CD4-positive, alpha-beta memory T cell (primary cell): ENCODE results near the gene SKAP1. TPM values are rescaled to one million over a fixed set of nuclear protein-coding genes. Genes with fewer than 3 reads are reported as not detected.

Experiments used
- CTCF ChIA-PET: fragments of 350-600 bp; sonication (Branson Sonifier 250); formaldehyde crosslinking; loops from one replicate; lab custom pipeline; 2021; ENCODE audit warnings: inconsistent platforms; ENCODE audit not compliant: partially characterized antibody; lab: Charles Lee
- POLR2A ChIA-PET: fragments of 350-600 bp; sonication (Branson Sonifier 250); formaldehyde crosslinking; loops from one replicate; lab custom pipeline; 2021; ENCODE audit not compliant: partially characterized antibody; lab: Charles Lee
- DNase-seq, 5 donors: peaks; one replicate each; pipeline versions ENCODE4 v3.0.0 to v3.0.0-alpha.2; 2020 to 2022; ENCODE audit warnings: mixed read lengths in 1 of 5
- H3K27ac ChIP-seq: one replicate; pipeline ENCODE4 v1.7.0; 2013; ENCODE audit warnings: low read depth, low read length
- H3K27me3 ChIP-seq: 2 replicates; pipeline ENCODE4 v1.7.0; 2013; ENCODE audit warnings: mild to moderate bottlenecking, low read length, moderate library complexity; ENCODE audit not compliant: insufficient read depth
- H3K36me3 ChIP-seq: 2 replicates; pipeline ENCODE4 v1.7.0; 2013; ENCODE audit warnings: mild to moderate bottlenecking, low read length, moderate library complexity; ENCODE audit not compliant: insufficient read depth
- H3K4me1 ChIP-seq: 2 replicates; pipeline ENCODE4 v1.7.0; 2013; ENCODE audit warnings: mild to moderate bottlenecking, low read length, moderate library complexity; ENCODE audit not compliant: insufficient read depth
- H3K4me3 ChIP-seq, 2 donors: one replicate each; pipeline ENCODE4 v1.7.0; 2013; ENCODE audit warnings: low read length in 2 of 2, mild to moderate bottlenecking in 1 of 2
- H3K9me3 ChIP-seq, 2 donors: one replicate each; pipeline ENCODE4 v1.7.0; 2013; ENCODE audit warnings: low read length in 2 of 2, control low read depth in 1 of 2; ENCODE audit not compliant: control insufficient read depth in 1 of 2
- H3K27ac Mint-ChIP-seq, 7 donors: one replicate each; pipeline ENCODE4 v1.8.0; 2020 to 2021; ENCODE audit warnings: mixed read lengths in 7 of 7, mild to moderate bottlenecking in 6 of 7, inconsistent platforms in 3 of 7, moderate library complexity in 3 of 7
- H3K27me3 Mint-ChIP-seq, 2 donors: one replicate each; pipeline ENCODE4 v1.8.0; 2020 to 2021; ENCODE audit warnings: mixed read lengths in 2 of 2
- H3K36me3 Mint-ChIP-seq, 2 donors: one replicate each; pipeline ENCODE4 v1.8.0; 2020 to 2021; ENCODE audit warnings: mixed read lengths in 2 of 2, inconsistent platforms in 1 of 2, mild to moderate bottlenecking in 1 of 2
- H3K4me1 Mint-ChIP-seq, 4 donors: one replicate each; pipeline ENCODE4 v1.8.0; 2020 to 2021; ENCODE audit warnings: mixed read lengths in 4 of 4, mild to moderate bottlenecking in 1 of 4
- H3K4me3 Mint-ChIP-seq, 8 donors: one replicate each; pipeline ENCODE4 v1.8.0; 2020 to 2021; ENCODE audit warnings: mixed read lengths in 8 of 8, mild to moderate bottlenecking in 7 of 8, moderate library complexity in 6 of 8, inconsistent platforms in 3 of 8
- H3K9me3 Mint-ChIP-seq, 8 donors: one replicate each; pipeline ENCODE4 v1.8.0; 2020 to 2021; ENCODE audit warnings: mixed read lengths in 8 of 8, mild to moderate bottlenecking in 5 of 8, inconsistent platforms in 3 of 8, moderate library complexity in 1 of 8
- intact Hi-C: fragments of 100-400 bp; cut with micrococcal nuclease; formaldehyde crosslinking; loops from one replicate; pipeline ENCODE4 v1.15.1; 2023
- polyA plus RNA-seq, 2 donors: library from polyadenylated mRNA; unstranded; fragments of 300-500 nt; fragmentation: Illumina TruSeq; gene quantifications; one replicate each; pipeline ENCODE4 v1.2.3, GENCODE V29; 2021
- total RNA-seq, 2 experiments: library from RNA; stranded (reverse); gene quantifications; one replicate each; pipeline ENCODE4 v1.2.3, GENCODE V29; 2021

The SKAP1 gene
- total and polyA plus RNA-seq, 4 experiments from 2014 or later = 83.4 to 336 (median 165) TPM

- peak overlapping the region in 3 of 7 donors; percentile 42 to 70 (median 62) for H3K27ac Mint-ChIP-seq
- Histone ChIP-seq H3K4me3 (no peak overlapping the region), H3K27ac (no peak overlapping the region), H3K4me1 (peaks cover 50% of the 10 kb centered on the region), H3K9me3 (no peaks in the 10 kb centered on the region), H3K36me3 (peaks cover 6% of the 10 kb centered on the region), H3K27me3 (no peaks in the 10 kb centered on the region)
- no peak for DNase-seq
- peaks cover 31 to 65% of the 10 kb centered on the region in 2 donors for H3K36me3 Mint-ChIP-seq
- peaks cover 48 to 73% (median 58%) of the 10 kb centered on the region in 4 donors for H3K4me1 Mint-ChIP-seq
- intact Hi-C loops = no loop called here
- POLR2A ChIA-PET = interaction anchor here (0.7 to 0.8 kb wide), 3 partner anchors 17 to 52 kb away, joined by 3 read pairs; no protein-coding TSS in a partner anchor
- CTCF ChIA-PET = interaction anchor here (1.1 to 1.2 kb wide), 3 partner anchors 14 to 68 kb away, joined by 3 to 4 read pairs (median 4); no protein-coding TSS in a partner anchor
- H3K9me3 Mint-ChIP-seq = no peaks in the 10 kb centered on the region
- H3K27me3 Mint-ChIP-seq = no peaks in the 10 kb centered on the region
- H3K4me3 Mint-ChIP-seq = no peak overlapping the region
These were observed 40.9 kb downstream of the SKAP1 start for GRCh38 chr17:48388955-48389743.

- H3K27ac ChIP-seq = no peak overlapping the region
- intact Hi-C loops = no loop called here
- H3K4me3 ChIP-seq = no peak overlapping the region
- H3K36me3 Mint-ChIP-seq = peaks cover 43 to 76% of the 10 kb centered on the region in 2 donors
- no peaks in the 10 kb centered on the region for H3K27me3 ChIP-seq
- ChIA-PET CTCF (interaction anchor here (1.3 to 1.6 kb wide), 3 partner anchors 9 to 35 kb away, joined by 3 to 7 read pairs (median 3); no protein-coding TSS in a partner anchor), POLR2A (interaction anchor here (1.8 kb wide), 1 partner anchor 67 kb away, joined by 4 read pairs; no protein-coding TSS in a partner anchor)
- peaks cover 52 to 74% (median 54%) of the 10 kb centered on the region in 4 donors for H3K4me1 Mint-ChIP-seq
- H3K9me3 Mint-ChIP-seq = no peaks in the 10 kb centered on the region
- no peak for DNase-seq
- peak overlapping the region in 1 of 7 donors; percentile 61 for H3K27ac Mint-ChIP-seq
- H3K27me3 Mint-ChIP-seq = no peaks in the 10 kb centered on the region
- H3K4me3 Mint-ChIP-seq = no peak overlapping the region
- no peaks in the 10 kb centered on the region for H3K9me3 ChIP-seq
- peaks cover 10% of the 10 kb centered on the region for H3K36me3 ChIP-seq
- peaks cover 55% of the 10 kb centered on the region for H3K4me1 ChIP-seq
These were observed 43.2 kb downstream of the SKAP1 start for GRCh38 chr17:48386826-48387225.

DNA sequence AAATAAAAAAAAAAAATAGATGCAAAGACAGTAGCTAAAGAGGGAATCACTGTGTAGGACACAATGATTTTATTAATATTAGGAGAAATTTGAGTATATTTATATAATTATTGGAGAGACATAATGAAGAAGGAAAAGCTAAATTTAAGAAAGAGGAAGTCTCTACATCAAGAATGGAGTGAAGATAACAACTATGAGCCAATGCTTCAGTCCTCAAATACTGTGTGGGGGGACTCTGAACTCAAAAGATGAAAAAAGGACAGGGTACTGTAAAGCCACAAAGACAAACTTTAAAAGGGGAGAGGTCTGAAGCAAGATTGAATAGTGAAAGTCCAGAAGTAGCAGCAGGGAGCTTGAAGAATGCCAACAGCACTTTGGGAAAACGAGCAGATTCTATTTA, 44.7 kb downstream of the SKAP1 start:
- no peak overlapping the region for H3K27ac ChIP-seq
- Mint-ChIP-seq H3K36me3 (peaks cover 46 to 79% of the 10 kb centered on the region in 2 donors), H3K4me1 (peaks cover 49 to 75% (median 54%) of the 10 kb centered on the region in 4 donors), H3K4me3 (no peak overlapping the region), H3K9me3 (no peaks in the 10 kb centered on the region), H3K27ac (peak overlapping the region in 2 of 7 donors; percentile 38 to 78), H3K27me3 (no peaks in the 10 kb centered on the region)
- POLR2A ChIA-PET = interaction anchor here (1.0 to 1.5 kb wide), 2 partner anchors 28 to 54 kb away, joined by 3 to 5 read pairs; no protein-coding TSS in a partner anchor
- intact Hi-C loops = no loop called here
- CTCF ChIA-PET = interaction anchor here (0.6 to 1.6 kb wide), 4 partner anchors 13 to 71 kb away, joined by 3 to 10 read pairs (median 8); no protein-coding TSS in a partner anchor
- peaks cover 17% of the 10 kb centered on the region for H3K36me3 ChIP-seq
- no peaks in the 10 kb centered on the region for H3K9me3 ChIP-seq
- no peak overlapping the region for H3K4me3 ChIP-seq
- no peaks in the 10 kb centered on the region for H3K27me3 ChIP-seq
- peaks cover 63% of the 10 kb centered on the region for H3K4me1 ChIP-seq
- no peak for DNase-seq

- no peak overlapping the region for H3K4me3 ChIP-seq
- peaks cover 20% of the 10 kb centered on the region for H3K36me3 ChIP-seq
- peaks cover 57% of the 10 kb centered on the region for H3K4me1 ChIP-seq
- intact Hi-C loops = no loop called here
- H3K4me3 Mint-ChIP-seq = no peak overlapping the region
- H3K4me1 Mint-ChIP-seq = peaks cover 45 to 70% (median 48%) of the 10 kb centered on the region in 4 donors
- no peaks in the 10 kb centered on the region for H3K27me3 ChIP-seq
- H3K27ac ChIP-seq = no peak overlapping the region
- ChIA-PET POLR2A (interaction anchor here (0.7 kb wide), 1 partner anchor 9 kb away, joined by 4 read pairs; no protein-coding TSS in a partner anchor), CTCF (interaction anchor here (1.5 kb wide), 1 partner anchor 72 kb away, joined by 10 read pairs; no protein-coding TSS in a partner anchor)
- no peaks in the 10 kb centered on the region for H3K27me3 Mint-ChIP-seq
- peaks cover 0 to 2% (median 0%) of the 10 kb centered on the region in 8 donors for H3K9me3 Mint-ChIP-seq
- H3K36me3 Mint-ChIP-seq = peaks cover 46 to 72% of the 10 kb centered on the region in 2 donors
- H3K27ac Mint-ChIP-seq = peak overlapping the region in 4 of 7 donors; percentile 29 to 70 (median 56)
- no peaks in the 10 kb centered on the region for H3K9me3 ChIP-seq
- DNase-seq = no peak
These were observed 45.9 kb downstream of the SKAP1 start for GRCh38 chr17:48384164-48384563.

DNA sequence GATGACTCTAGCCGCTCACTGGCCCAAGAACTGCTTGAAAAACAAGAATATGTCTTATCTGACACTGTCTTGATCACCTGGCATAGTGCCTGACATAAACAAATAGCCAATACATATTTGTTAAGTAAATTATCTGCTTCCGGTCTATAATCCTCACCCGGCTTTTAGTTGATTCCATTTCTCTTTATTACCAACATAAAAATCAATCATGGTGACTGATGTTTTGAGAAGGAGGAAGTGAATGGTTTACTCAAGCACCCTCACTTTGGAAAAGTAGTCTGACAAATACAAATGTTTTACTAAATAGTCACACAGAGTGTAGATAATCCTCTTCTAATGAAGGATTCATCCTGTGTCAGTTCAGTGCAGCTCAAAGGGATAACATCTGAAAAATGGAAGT, 47.0 kb downstream of the SKAP1 start:
- intact Hi-C loops = no loop called here
- Histone ChIP-seq H3K27me3 (no peaks in the 10 kb centered on the region), H3K27ac (no peak overlapping the region), H3K9me3 (no peaks in the 10 kb centered on the region), H3K4me3 (no peak overlapping the region), H3K4me1 (peaks cover 61% of the 10 kb centered on the region), H3K36me3 (peaks cover 20% of the 10 kb centered on the region)
- Mint-ChIP-seq H3K27ac (peak overlapping the region in 2 of 7 donors; percentile 16 to 22), H3K36me3 (peaks cover 46 to 65% of the 10 kb centered on the region in 2 donors), H3K9me3 (peaks cover 0 to 2% (median 0%) of the 10 kb centered on the region in 8 donors), H3K27me3 (no peaks in the 10 kb centered on the region), H3K4me1 (peaks cover 43 to 63% (median 47%) of the 10 kb centered on the region in 4 donors), H3K4me3 (no peak overlapping the region)
- DNase-seq = no peak
- POLR2A ChIA-PET = interaction anchor here (0.6 kb wide), 1 partner anchor 29 kb away, joined by 3 read pairs; no protein-coding TSS in a partner anchor
- CTCF ChIA-PET = no interaction called here

DNA sequence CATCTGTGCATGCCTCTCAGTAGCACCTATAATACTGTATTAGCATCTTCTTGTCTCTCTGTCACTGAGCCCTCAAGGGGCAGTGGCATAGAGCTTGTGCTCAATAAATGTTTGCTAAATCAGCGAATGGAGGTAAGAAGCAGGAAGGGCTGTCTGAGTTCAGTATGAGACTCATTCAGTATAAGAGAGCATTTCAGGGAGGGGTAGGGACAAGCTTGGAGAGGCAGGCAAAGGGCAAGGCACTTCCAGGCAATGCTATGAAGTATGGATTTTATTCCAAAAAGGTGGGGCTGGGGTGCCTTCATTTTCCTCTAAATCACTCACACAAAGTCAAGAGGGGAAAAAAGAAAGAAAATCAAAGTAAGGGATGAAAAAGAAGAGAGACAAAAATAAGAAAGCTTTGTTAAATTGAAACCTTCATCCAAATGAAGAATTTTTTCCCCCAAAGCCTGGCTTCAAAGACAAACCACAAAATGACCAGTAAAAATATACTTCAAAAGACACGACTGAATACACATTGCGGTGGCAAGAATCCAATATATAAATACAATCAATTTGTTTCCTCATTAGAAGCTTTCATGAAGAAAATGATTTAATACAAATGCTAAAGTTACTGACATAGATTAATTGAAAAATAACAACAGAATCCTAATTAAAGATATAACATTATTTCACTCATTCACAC, 51.2 kb downstream of the SKAP1 start:
- peak overlapping the region in 2 of 7 donors; percentile 13 to 53 for H3K27ac Mint-ChIP-seq
- CTCF ChIA-PET = interaction anchor here (1.1 to 1.7 kb wide), 8 partner anchors 8 to 92 kb away, joined by 3 to 6 read pairs (median 4); no protein-coding TSS in a partner anchor
- peaks cover 0 to 2% (median 0%) of the 10 kb centered on the region in 8 donors for H3K9me3 Mint-ChIP-seq
- no peak for DNase-seq
- peaks cover 20 to 42% (median 26%) of the 10 kb centered on the region in 4 donors for H3K4me1 Mint-ChIP-seq
- intact Hi-C loops = no loop called here
- H3K4me3 Mint-ChIP-seq = no peak overlapping the region
- no peaks in the 10 kb centered on the region for H3K27me3 ChIP-seq
- peaks cover 35% of the 10 kb centered on the region for H3K4me1 ChIP-seq
- peaks cover 22 to 45% of the 10 kb centered on the region in 2 donors for H3K36me3 Mint-ChIP-seq
- no peak overlapping the region for H3K27ac ChIP-seq
- H3K4me3 ChIP-seq = no peak overlapping the region
- no peaks in the 10 kb centered on the region for H3K27me3 Mint-ChIP-seq
- no peaks in the 10 kb centered on the region for H3K9me3 ChIP-seq
- H3K36me3 ChIP-seq = peaks cover 19% of the 10 kb centered on the region
- POLR2A ChIA-PET = interaction anchor here (0.9 to 1.8 kb wide), 4 partner anchors 49 to 78 kb away, joined by 3 to 5 read pairs (median 4); no protein-coding TSS in a partner anchor
